ENCODE data around the gene CDC42BPB.

GRCh38 chr14:103087343-103087835, 30.0 kb upstream of the CDC42BPB start:
- no peak for TF ChIP-seq CTCF (tag by site-specific recombination; IDR thresholded peaks at IDR 0.05)
- TF ChIP-seq ZNF24 (tag by site-specific recombination; IDR thresholded peaks at IDR 0.05) = no peak
- TF ChIP-seq REST (tag by site-specific recombination; IDR thresholded peaks at IDR 0.05) = no peak
- no peak for TF ChIP-seq ZBTB49 (tag by site-specific recombination; IDR thresholded peaks at IDR 0.05; ENCODE audit: low read depth)
- no peak for TF ChIP-seq ZNF768 (tag by site-specific recombination; IDR thresholded peaks at IDR 0.05)
- TF ChIP-seq ATF2 (tag by site-specific recombination; IDR thresholded peaks at IDR 0.05; ENCODE audit: low read depth) = no peak
